CD4-positive, alpha-beta T cell treated with Interleukin-15 for 4 hours (primary cell): ENCODE results near the gene FANCF.

Experiments used
- DNase-seq: peaks from one replicate; pipeline ENCODE4 v3.0.0-alpha.2; 2020; ENCODE audit warnings: low spot score

The FANCF gene

GRCh38 chr11:22624742-22625447, 728 bp downstream of the FANCF start:
- DNase-seq = peak; percentile 61

GRCh38 chr11:22617868-22618267, 7.8 kb downstream of the FANCF start:
- no peak for DNase-seq

- DNase-seq = no peak
These were observed 21.7 kb downstream of the FANCF start for GRCh38 chr11:22603933-22604332.

- no peak for DNase-seq
These were observed 23.1 kb downstream of the FANCF start for GRCh38 chr11:22602504-22602903.

GRCh38 chr11:22599458-22599857, 26.2 kb downstream of the FANCF start:
- no peak for DNase-seq

- no peak for DNase-seq
These were observed 28.6 kb downstream of the FANCF start for GRCh38 chr11:22597062-22597461.

GRCh38 chr11:22584976-22585375, 40.6 kb downstream of the FANCF start:
- DNase-seq = no peak

GRCh38 chr11:22583963-22584492, 41.6 kb downstream of the FANCF start:
- no peak for DNase-seq

- no peak for DNase-seq
These were observed 43.5 kb downstream of the FANCF start for GRCh38 chr11:22582151-22582410.

- no peak for DNase-seq
These were observed 44.1 kb downstream of the FANCF start for GRCh38 chr11:22581354-22582150.

- no peak for DNase-seq
These were observed 47.8 kb downstream of the FANCF start for GRCh38 chr11:22577854-22578253.
